GM12878 (cell line): Measurements from ENCODE around the gene DOHH. TPM values are rescaled to one million over a fixed set of nuclear protein-coding genes. Genes with fewer than 3 reads are reported as not detected.

Experiments used
- ATAC-seq: fragments of 200-7000 bp; cut with Tn5 transposase; 3 replicates; pipeline ENCODE4 v1.9.1; 2020; ENCODE audit warnings: mild to moderate bottlenecking, moderate library complexity
- BruUV-seq: library from RNA; stranded (reverse); fragments of 400-500 nt; replicated peaks from 2 replicates; lab custom pipeline; 2021; lab: Mats Ljungman, UMichigan
- CTCF ChIA-PET: fragments of 300-600 bp; sonication (Branson Sonifier 250); formaldehyde crosslinking; extraction: SDS; loops from one replicate; lab custom pipeline; 2021; ENCODE audit warnings: inconsistent platforms; lab: Yijun Ruan, JAX
- POLR2A ChIA-PET: fragments of 350-600 bp; formaldehyde crosslinking; extraction: SDS; loops from one replicate; lab custom pipeline; 2021; ENCODE audit warnings: inconsistent platforms; lab: Charles Lee
- RAD21 ChIA-PET: fragments of 300-600 bp; sonication (Branson Sonifier 250); formaldehyde crosslinking; loops from one replicate; lab custom pipeline; 2023; ENCODE audit warnings: antibody characterized with exemption; ENCODE audit not compliant: unreplicated experiment; lab: Charles Lee
- SMC1A ChIA-PET: fragments of 300-600 bp; sonication (Branson Sonifier 250); formaldehyde crosslinking; loops from one replicate; lab custom pipeline; 2023; ENCODE audit not compliant: unreplicated experiment, uncharacterized antibody; lab: Charles Lee
- DNase-seq: peaks from one replicate; pipeline ENCODE4 v3.0.0-alpha.2; 2011; ENCODE audit warnings: low read depth, low spot score
- FAIRE-seq: peaks from 3 replicates; lab custom pipeline; 2011; peaks lifted over from hg19 to GRCh38; lab: Jason Lieb, UNC
- H2AFZ ChIP-seq: 2 replicates; pipeline ENCODE4 v1.6.0; 2011; ENCODE audit warnings: low read depth, low read length, control low read depth; ENCODE audit not compliant: control insufficient read depth
- H3K27ac ChIP-seq: 2 replicates; pipeline ENCODE4 v1.5.1; 2011; ENCODE audit warnings: control low read depth; ENCODE audit not compliant: control insufficient read depth, insufficient read depth
- H3K27me3 ChIP-seq, 2 experiments: replicated peaks in 1 of 2; 2 replicates each; pipeline versions ENCODE4 v1.6.0 to v1.6.1; 2011; ENCODE audit warnings: low read length in 1 of 2; ENCODE audit not compliant: control insufficient read depth in 2 of 2, insufficient read depth in 2 of 2
- H3K36me3 ChIP-seq, 2 experiments: 2 replicates each; pipeline ENCODE4 v1.5.1; 2011; ENCODE audit warnings: low read length in 1 of 2; ENCODE audit not compliant: control insufficient read depth in 2 of 2, insufficient read depth in 2 of 2
- H3K4me1 ChIP-seq: 2 replicates; pipeline ENCODE4 v1.6.1; 2011; ENCODE audit warnings: mild to moderate bottlenecking, low read length, moderate library complexity, mixed read lengths; ENCODE audit not compliant: control insufficient read depth, insufficient read depth
- H3K4me2 ChIP-seq: 2 replicates; pipeline ENCODE4 v1.6.0; 2011; ENCODE audit warnings: control low read depth; ENCODE audit not compliant: control insufficient read depth, insufficient read depth
- H3K4me3 ChIP-seq: fragments of 200-600 bp; sonication (generic); 2 replicates; pipeline ENCODE4 v1.5.1; 2016
- H3K79me2 ChIP-seq: 2 replicates; pipeline ENCODE4 v1.6.0; 2011; ENCODE audit warnings: low read length; ENCODE audit not compliant: control insufficient read depth, insufficient read depth
- H3K9ac ChIP-seq: 2 replicates; pipeline ENCODE4 v1.8.0; 2011; ENCODE audit warnings: low read length, control low read depth, mixed read lengths; ENCODE audit not compliant: control insufficient read depth, insufficient read depth
- H3K9me3 ChIP-seq: replicated peaks from 3 replicates; pipeline ENCODE4 v1.5.1; 2011; ENCODE audit warnings: mild to moderate bottlenecking, low read length; ENCODE audit not compliant: control insufficient read depth, insufficient read depth
- H4K20me1 ChIP-seq: 2 replicates; pipeline ENCODE4 v1.6.0; 2011; ENCODE audit not compliant: control insufficient read depth, insufficient read depth
- CEBPB ChIP-seq, 2 experiments: fragments of 150-350 bp in 1 of 2; IDR thresholded peaks; 2 replicates each; pipeline ENCODE4 v1.6.1; 2012 to 2014; ENCODE audit warnings: low read depth in 2 of 2, low read length in 2 of 2, borderline replicate concordance in 1 of 2, inconsistent platforms in 1 of 2
- HCFC1 ChIP-seq: fragments of 150-350 bp; IDR thresholded peaks from 2 replicates; pipeline ENCODE4 v1.6.1; 2014; ENCODE audit warnings: low read length
- JUNB ChIP-seq: IDR thresholded peaks from 2 replicates; pipeline ENCODE4 v1.6.1; 2016; ENCODE audit warnings: antibody characterized with exemption, mild to moderate bottlenecking
- KAT2A ChIP-seq: conservative IDR thresholded peaks from 2 replicates; pipeline ENCODE4 v1.6.1; 2011; ENCODE audit warnings: low read depth, low read length; ENCODE audit not compliant: control insufficient read depth
- KLF5 ChIP-seq: fragments of 450-650 bp; IDR thresholded peaks from 2 replicates; pipeline ENCODE4 v1.6.1; 2014; ENCODE audit warnings: mild to moderate bottlenecking; ENCODE audit not compliant: partially characterized antibody
- MEF2B ChIP-seq: fragments of 450-650 bp; IDR thresholded peaks from 2 replicates; pipeline ENCODE4 v1.6.1; 2018; ENCODE audit warnings: mild to moderate bottlenecking, moderate library complexity; ENCODE audit not compliant: partially characterized antibody, poor library complexity, severe bottlenecking
- MYC ChIP-seq: IDR thresholded peaks from 2 replicates; pipeline ENCODE4 v1.6.1; 2011; ENCODE audit warnings: mild to moderate bottlenecking, low read length, moderate library complexity, inconsistent platforms; ENCODE audit not compliant: insufficient read depth, insufficient replicate concordance, insufficient read length, severe bottlenecking
- POLR2A ChIP-seq: IDR thresholded peaks from 2 replicates; pipeline ENCODE4 v1.6.1; 2011; ENCODE audit warnings: low read depth, mild to moderate bottlenecking, low read length
- TAF1 ChIP-seq: IDR thresholded peaks from 2 replicates; pipeline ENCODE4 v1.6.1; 2011; ENCODE audit warnings: mild to moderate bottlenecking, low read depth, low read length, borderline replicate concordance
- TBL1XR1 ChIP-seq: IDR thresholded peaks from 2 replicates; pipeline ENCODE4 v1.6.1; 2012; ENCODE audit warnings: low read depth, low read length, improper control_type of control experiment
- WGBS: methylation state at CpG from one replicate; pipeline ENCODE4 v1.1.6; 2016; ENCODE audit warnings: low lambda C conversion rate; ENCODE audit not compliant: insufficient replicate concordance, insufficient coverage; ENCODE audit errors: missing lambda C conversion rate; 5-methylcytosine and 5-hydroxymethylcytosine counted together
- in situ Hi-C: fragments of 300-500 bp; cut with MboI; formaldehyde crosslinking; loops from 9 replicates; pipeline ENCODE4 v1.14.3; 2018; ENCODE audit warnings: mixed read lengths
- intact Hi-C: fragments of 100-400 bp; cut with micrococcal nuclease; formaldehyde crosslinking; loops from one replicate; pipeline ENCODE4 v1.14.2; 2022; ENCODE audit not compliant: unreplicated experiment
- polyA plus RNA-seq, 11 experiments: library from polyadenylated mRNA; depleted of rRNA in 4 of 11; unstranded in 6 of 11; stranded (reverse) in 5 of 11; fragments of >200 nt; fragmentation: Nextera tagmentation in 4 of 11; fragmentation: Illumina TruSeq in 1 of 11; extraction: Ambion mirVana in 4 of 11; extraction: Trizol in 1 of 11; gene quantifications; 1 replicate in 1 of 11; 2 replicates in 10 of 11; pipeline versions ENCODE4 v1.2.1 to v1.2.3, GENCODE V29; 2011 to 2016; ENCODE audit warnings: inconsistent platforms in 2 of 11, missing spikeins in 2 of 11, low read depth in 1 of 11
- total RNA-seq, 4 experiments: library from RNA; depleted of rRNA in 3 of 4; stranded (reverse); fragments of >200 nt in 3 of 4; fragmentation: Illumina TruSeq in 1 of 4; extraction: Trizol in 1 of 4; gene quantifications; 2 replicates each; pipeline versions ENCODE4 v1.2.1 to v1.2.3, GENCODE V29; 2013 to 2021
- TF ChIP-seq, protein P1 (sequence below): IDR thresholded peaks from 2 replicates; pipeline ENCODE4 v1.6.1; 2011; ENCODE audit warnings: borderline replicate concordance, low read depth, mild to moderate bottlenecking, moderate library complexity, low read length; ENCODE audit not compliant: insufficient read depth, poor library complexity, severe bottlenecking

DOHH gene
- total and polyA plus RNA-seq, 10 of the 15 experiments (the other 5 are each of a cell fraction or from before 2014, with no cell fraction given), result 0.11 to 28.6 (median 11.7) TPM

DNA sequence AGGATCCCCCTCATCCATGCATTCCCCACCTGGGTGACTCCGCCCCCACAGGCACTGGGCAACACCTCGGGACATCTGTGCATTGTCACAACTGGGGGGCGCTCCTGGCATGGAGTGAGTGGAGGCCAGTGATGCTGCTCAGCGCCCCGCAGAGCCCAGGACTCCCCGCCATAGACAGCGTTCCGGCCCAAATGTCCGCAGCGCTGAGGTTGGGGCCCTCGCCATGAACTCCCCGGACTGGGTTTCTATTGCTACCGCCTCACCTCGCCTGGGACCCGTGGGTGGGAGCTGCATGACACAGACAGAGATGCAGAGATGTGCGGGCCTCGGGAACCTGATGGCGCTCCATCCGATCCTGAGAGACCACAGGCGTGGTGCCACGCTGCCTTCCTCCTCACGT lies 10.3 kb upstream of the DOHH start:
- WGBS, result 87% methylated on average over 22 of the region's 22 CpGs
- H3K4me3 ChIP-seq, result no peak overlapping the region
- no peak for TF ChIP-seq MYC
- TF ChIP-seq, all 136 proteins: peak for 0
- FAIRE-seq, result no peak
- in situ Hi-C loops, result no loop called here
- DNase-seq, result no peak
- Histone ChIP-seq H3K4me2 (no peak overlapping the region), H3K27me3 (no peaks in the 10 kb centered on the region), H3K36me3 (peaks cover 0 to 1% of the 10 kb centered on the region in 2 experiments; a peak in 3 of 4 replicates), H3K27ac (no peak overlapping the region), H3K4me1 (peaks cover 7% of the 10 kb centered on the region), H2AFZ (no peak overlapping the region), H4K20me1 (no peaks in the 10 kb centered on the region), H3K9me3 (no peaks in the 10 kb centered on the region), H3K79me2 (peaks cover 46% of the 10 kb centered on the region), H3K9ac (no peak overlapping the region)
- no TSS peak for BruUV-seq
- intact Hi-C loops, result no loop called here
- SMC1A ChIA-PET, result no interaction called here
- no peak for ATAC-seq
- POLR2A ChIA-PET, result no interaction called here
- RAD21 ChIA-PET, result no interaction called here
- CTCF ChIA-PET, result no interaction called here

DNA sequence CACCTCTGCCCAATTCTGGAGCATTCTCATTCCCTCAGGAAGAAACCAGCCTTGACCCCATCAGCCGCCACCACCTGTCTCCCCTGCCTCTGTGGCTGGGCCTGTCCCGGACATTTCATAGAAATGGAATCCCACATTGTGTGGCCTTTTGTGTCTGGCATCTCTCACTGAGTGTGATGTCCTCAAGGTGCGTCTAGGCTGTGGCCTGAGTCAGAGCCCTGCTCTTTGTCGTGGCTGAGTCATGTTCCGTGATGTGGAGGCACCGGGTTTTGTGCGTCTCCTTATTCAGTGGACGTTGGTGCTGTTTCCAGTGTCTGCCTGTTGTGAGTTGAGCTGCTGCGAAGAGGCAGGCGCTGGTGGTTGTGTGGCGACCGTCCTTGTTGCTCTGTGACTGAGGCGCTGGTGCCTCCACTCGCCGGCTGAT lies 9.1 kb upstream of the DOHH start:
- Histone ChIP-seq H3K9ac (no peak overlapping the region), H3K9me3 (no peaks in the 10 kb centered on the region), H2AFZ (no peak overlapping the region), H3K79me2 (peaks cover 46% of the 10 kb centered on the region), H3K27ac (no peak overlapping the region), H3K4me2 (no peak overlapping the region), H4K20me1 (no peaks in the 10 kb centered on the region), H3K36me3 (peaks cover 0 to 1% of the 10 kb centered on the region in 2 experiments; a peak in 3 of 4 replicates), H3K27me3 (no peaks in the 10 kb centered on the region), H3K4me3 (no peak overlapping the region), H3K4me1 (peaks cover 7% of the 10 kb centered on the region)
- TF ChIP-seq JUNB (no peak), MEF2B (no peak), KAT2A (no peak), TBL1XR1 (no peak), KLF5 (no peak), CEBPB (IDR thresholded peaks at IDR 0.05; ENCODE audit: borderline replicate concordance in 1 of 2, low read depth in 2 of 2, low read length in 2 of 2) (no peak), TAF1 (no peak), POLR2A (peak; percentile 40; the same call in 1 of the 2 replicates), HCFC1 (no peak)
- TF ChIP-seq, protein P1, sequence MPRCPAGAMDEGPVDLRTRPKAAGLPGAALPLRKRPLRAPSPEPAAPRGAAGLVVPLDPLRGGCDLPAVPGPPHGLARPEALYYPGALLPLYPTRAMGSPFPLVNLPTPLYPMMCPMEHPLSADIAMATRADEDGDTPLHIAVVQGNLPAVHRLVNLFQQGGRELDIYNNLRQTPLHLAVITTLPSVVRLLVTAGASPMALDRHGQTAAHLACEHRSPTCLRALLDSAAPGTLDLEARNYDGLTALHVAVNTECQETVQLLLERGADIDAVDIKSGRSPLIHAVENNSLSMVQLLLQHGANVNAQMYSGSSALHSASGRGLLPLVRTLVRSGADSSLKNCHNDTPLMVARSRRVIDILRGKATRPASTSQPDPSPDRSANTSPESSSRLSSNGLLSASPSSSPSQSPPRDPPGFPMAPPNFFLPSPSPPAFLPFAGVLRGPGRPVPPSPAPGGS, result peak; percentile 47
- ChIA-PET RAD21 (no interaction called here), SMC1A (no interaction called here), POLR2A (no interaction called here), CTCF (no interaction called here)
- ATAC-seq, result no peak
- in situ Hi-C loops, result no loop called here
- DNase-seq, result no peak
- FAIRE-seq, result no peak
- intact Hi-C loops, result no loop called here
- BruUV-seq, result no TSS peak
- 96% methylated on average over 15 of the region's 15 CpGs for WGBS
